ENCODE measurements around the gene MYO18B.

Gene MYO18B

GRCh38 chr22:25884121-25884520 lies 142.1 kb downstream of the MYO18B start:
- in situ Hi-C loops (cut with HindIII; ENCODE audit: low sequenced_read_pairs), result no loop called here
- DNase-seq (ENCODE audit: low read depth), result no peak
- TF ChIP-seq CTCF (IDR thresholded peaks at IDR 0.05; ENCODE audit: low read depth, low read length, missing control alignments), result no peak
- no peak overlapping the region for H3K4me3 ChIP-seq (ENCODE audit: low read depth, low read length)

- no peak overlapping the region for H3K4me3 ChIP-seq (ENCODE audit: low read depth, low read length)
- no peak for DNase-seq (ENCODE audit: low read depth)
- TF ChIP-seq CTCF (IDR thresholded peaks at IDR 0.05; ENCODE audit: low read depth, low read length, missing control alignments), result no peak
- in situ Hi-C loops (cut with HindIII; ENCODE audit: low sequenced_read_pairs), result no loop called here
Observed at GRCh38 chr22:25888399-25889054, 146.5 kb downstream of the MYO18B start.

GRCh38 chr22:25890651-25891050 lies 148.7 kb downstream of the MYO18B start:
- no peak overlapping the region for H3K4me3 ChIP-seq (ENCODE audit: low read depth, low read length)
- no peak for TF ChIP-seq CTCF (IDR thresholded peaks at IDR 0.05; ENCODE audit: low read depth, low read length, missing control alignments)
- in situ Hi-C loops (cut with HindIII; ENCODE audit: low sequenced_read_pairs), result no loop called here
- DNase-seq (ENCODE audit: low read depth), result no peak

GRCh38 chr22:25892678-25893077 lies 150.7 kb downstream of the MYO18B start:
- no peak for TF ChIP-seq CTCF (IDR thresholded peaks at IDR 0.05; ENCODE audit: low read depth, low read length, missing control alignments)
- H3K4me3 ChIP-seq (ENCODE audit: low read depth, low read length), result no peak overlapping the region
- in situ Hi-C loops (cut with HindIII; ENCODE audit: low sequenced_read_pairs), result no loop called here
- no peak for DNase-seq (ENCODE audit: low read depth)

GRCh38 chr22:25895678-25896077 lies 153.7 kb downstream of the MYO18B start:
- no peak overlapping the region for H3K4me3 ChIP-seq (ENCODE audit: low read depth, low read length)
- DNase-seq (ENCODE audit: low read depth), result no peak
- in situ Hi-C loops (cut with HindIII; ENCODE audit: low sequenced_read_pairs), result no loop called here
- no peak for TF ChIP-seq CTCF (IDR thresholded peaks at IDR 0.05; ENCODE audit: low read depth, low read length, missing control alignments)

GRCh38 chr22:25896098-25896497 lies 154.1 kb downstream of the MYO18B start:
- in situ Hi-C loops (cut with HindIII; ENCODE audit: low sequenced_read_pairs), result no loop called here
- no peak for TF ChIP-seq CTCF (IDR thresholded peaks at IDR 0.05; ENCODE audit: low read depth, low read length, missing control alignments)
- H3K4me3 ChIP-seq (ENCODE audit: low read depth, low read length), result no peak overlapping the region
- DNase-seq (ENCODE audit: low read depth), result no peak

Data from astrocyte of the cerebellum (primary cell).